CD14-positive monocyte (primary cell): ENCODE results near the gene LIN37. TPM values are rescaled to one million over a fixed set of nuclear protein-coding genes. Genes with fewer than 3 reads are reported as not detected.
"Not testable (repeated sequence)": the region's sequence is repeated elsewhere in the genome, so short reads cannot be mapped to it uniquely, and the experiment has no call there.

Source experiments
- DNase-seq, 3 donors: peaks; one replicate each; pipeline ENCODE4 v3.0.0-alpha.2; 2011 to 2022
- H2AFZ ChIP-seq: 2 replicates; pipeline ENCODE4 v1.6.0; 2012; ENCODE audit warnings: mild to moderate bottlenecking, low read depth, low read length, inconsistent platforms; ENCODE audit not compliant: insufficient read depth, poor library complexity, severe bottlenecking
- H3K27ac ChIP-seq, 2 donors: 1 replicate in 1 of 2; 2 replicates in 1 of 2; pipeline ENCODE4 v1.5.1; 2012 to 2013; ENCODE audit warnings: low read length in 2 of 2, control low read depth in 1 of 2, inconsistent platforms in 1 of 2, low read depth in 1 of 2, mild to moderate bottlenecking in 1 of 2
- H3K27me3 ChIP-seq, 2 donors: one replicate each; pipeline versions ENCODE4 v1.6.0 to v1.6.1; 2011 to 2013; ENCODE audit warnings: low read length in 2 of 2; ENCODE audit not compliant: control insufficient read depth in 2 of 2, insufficient read depth in 2 of 2
- H3K36me3 ChIP-seq, 2 donors: replicated peaks in 1 of 2; 1 replicate in 1 of 2; 2 replicates in 1 of 2; pipeline versions ENCODE4 v1.5.1 to v1.6.1; 2012 to 2013; ENCODE audit warnings: low read length in 2 of 2, control low read depth in 1 of 2, inconsistent platforms in 1 of 2, mild to moderate bottlenecking in 1 of 2; ENCODE audit not compliant: insufficient read depth in 2 of 2, control insufficient read depth in 1 of 2
- H3K4me1 ChIP-seq, 2 donors: 1 replicate in 1 of 2; 2 replicates in 1 of 2; pipeline versions ENCODE4 v1.5.1 to v1.6.1; 2012 to 2013; ENCODE audit warnings: low read length in 2 of 2, control low read depth in 1 of 2, inconsistent platforms in 1 of 2, mild to moderate bottlenecking in 1 of 2, moderate library complexity in 1 of 2; ENCODE audit not compliant: insufficient read depth in 2 of 2, control insufficient read depth in 1 of 2
- H3K4me2 ChIP-seq: replicated peaks from 2 replicates; pipeline ENCODE3; 2012; ENCODE audit warnings: low read length, moderate library complexity, mild to moderate bottlenecking; ENCODE audit not compliant: poor library complexity, severe bottlenecking; ENCODE audit errors: extremely low read depth
- H3K4me3 ChIP-seq, 3 experiments: fragments of 200-600 bp in 1 of 3; sonication (generic) in 1 of 3; replicated peaks in 1 of 3; 1 replicate in 2 of 3; 2 replicates in 1 of 3; pipeline ENCODE4 v1.5.1; 2011 to 2013; ENCODE audit warnings: low read length in 3 of 3, mild to moderate bottlenecking in 3 of 3, control low read depth in 2 of 3, low read depth in 2 of 3, inconsistent platforms in 1 of 3, moderate library complexity in 1 of 3
- H3K79me2 ChIP-seq: 2 replicates; pipeline ENCODE4 v1.6.0; 2012; ENCODE audit warnings: mild to moderate bottlenecking, control low read depth, inconsistent platforms, low read length, moderate library complexity; ENCODE audit not compliant: insufficient read depth
- H3K9ac ChIP-seq: 2 replicates; pipeline ENCODE4 v1.6.0; 2017; ENCODE audit warnings: low read length, mild to moderate bottlenecking; ENCODE audit not compliant: insufficient read depth, poor library complexity, severe bottlenecking
- H3K9me3 ChIP-seq, 2 donors: replicated peaks in 1 of 2; 1 replicate in 1 of 2; 2 replicates in 1 of 2; pipeline versions ENCODE4 v1.5.1 to v1.6.1; 2012 to 2013; ENCODE audit warnings: low read length in 2 of 2, control low read depth in 1 of 2; ENCODE audit not compliant: control insufficient read depth in 1 of 2, insufficient read depth in 1 of 2
- H4K20me1 ChIP-seq: 2 replicates; pipeline ENCODE4 v1.6.0; 2012; ENCODE audit warnings: mild to moderate bottlenecking, low read length, control low read depth, moderate library complexity; ENCODE audit not compliant: insufficient read depth
- H3K27ac Mint-ChIP-seq, 7 donors: one replicate each; pipeline ENCODE4 v1.8.0; 2020; ENCODE audit warnings: mild to moderate bottlenecking in 7 of 7, mixed read lengths in 7 of 7, moderate library complexity in 6 of 7, inconsistent platforms in 2 of 7
- H3K27me3 Mint-ChIP-seq, 3 donors: one replicate each; pipeline ENCODE4 v1.8.0; 2021 to 2022; ENCODE audit warnings: low read depth in 3 of 3, mild to moderate bottlenecking in 3 of 3, mixed read lengths in 3 of 3, moderate library complexity in 3 of 3, inconsistent platforms in 1 of 3
- H3K36me3 Mint-ChIP-seq, 2 donors: one replicate each; pipeline ENCODE4 v1.8.0; 2020; ENCODE audit warnings: mixed read lengths in 2 of 2, inconsistent platforms in 1 of 2, mild to moderate bottlenecking in 1 of 2
- H3K4me1 Mint-ChIP-seq: one replicate; pipeline ENCODE4 v1.8.0; 2020; ENCODE audit warnings: mild to moderate bottlenecking, mixed read lengths
- H3K4me3 Mint-ChIP-seq, 2 donors: one replicate each; pipeline ENCODE4 v1.8.0; 2020; ENCODE audit warnings: mild to moderate bottlenecking in 2 of 2, mixed read lengths in 2 of 2, moderate library complexity in 1 of 2
- H3K9me3 Mint-ChIP-seq, 7 donors: one replicate each; pipeline ENCODE4 v1.8.0; 2020 to 2022; ENCODE audit warnings: mixed read lengths in 7 of 7, mild to moderate bottlenecking in 6 of 7, moderate library complexity in 6 of 7, inconsistent platforms in 2 of 7
- WGBS: methylation state at CpG from one replicate; pipeline ENCODE4 v1.1.5; 2013; ENCODE audit warnings: missing lambda C conversion rate; ENCODE audit not compliant: insufficient coverage; 5-methylcytosine and 5-hydroxymethylcytosine counted together
- intact Hi-C, 2 donors: fragments of 100-400 bp; cut with micrococcal nuclease; formaldehyde crosslinking; loops; one replicate each; pipeline versions ENCODE4 v1.15.0 to v1.15.1; 2023
- polyA plus RNA-seq, 3 donors: library from polyadenylated mRNA; depleted of rRNA in 1 of 3; unstranded in 2 of 3; stranded (reverse) in 1 of 3; fragments of 300-500 nt in 2 of 3; fragments of >200 nt in 1 of 3; fragmentation: Illumina TruSeq in 2 of 3; gene quantifications; 1 replicate in 2 of 3; 2 replicates in 1 of 3; pipeline ENCODE4 v1.2.3, GENCODE V29; 2012 to 2021
- TF ChIP-seq, protein P1 (sequence below): fragments of 200-600 bp; IDR thresholded peaks from one replicate; pipeline ENCODE4 v1.8.0; 2022; ENCODE audit warnings: antibody characterized with exemption, mild to moderate bottlenecking

Gene LIN37
- polyA plus RNA-seq, 3 donors, result 5.6 to 28.6 (median 7.2) TPM

DNA sequence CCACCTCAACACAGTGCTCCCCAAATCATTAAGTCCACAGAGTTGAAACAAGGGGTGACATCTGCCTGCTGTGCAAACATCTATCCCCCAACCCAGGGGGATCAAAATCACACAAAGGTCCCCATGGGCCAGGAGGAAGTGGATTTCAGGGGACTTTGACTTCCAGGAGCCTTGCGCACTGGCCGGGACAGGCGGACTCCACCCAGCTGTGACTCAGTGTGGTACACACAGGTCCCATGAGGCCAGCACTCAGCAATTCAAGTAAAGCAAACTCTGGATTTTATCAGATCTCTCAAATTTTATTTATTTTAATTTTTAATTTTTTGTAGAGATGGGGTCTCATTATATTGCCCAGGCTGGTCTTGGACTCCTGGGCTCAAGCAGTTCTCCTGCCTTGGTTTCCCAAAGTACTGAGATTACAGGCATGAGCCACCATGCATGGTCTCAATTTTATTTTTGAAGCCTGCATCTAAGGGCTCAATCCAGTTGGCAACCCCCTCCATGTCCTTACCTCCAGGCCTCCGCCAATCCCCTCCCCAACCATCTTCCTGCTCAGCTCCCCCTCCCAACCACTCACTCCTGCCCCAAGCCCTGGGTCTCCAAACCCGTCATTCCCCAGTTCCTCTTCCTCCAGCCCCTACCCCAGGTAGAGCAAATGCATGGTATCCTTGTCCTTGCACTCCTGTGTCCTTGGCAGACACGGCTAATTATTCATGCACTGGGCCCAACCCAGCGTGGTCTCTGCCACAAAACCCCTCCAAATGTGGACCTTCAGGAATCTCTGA is 45.2 kb downstream of the LIN37 start:
- H3K4me1 Mint-ChIP-seq, result peaks cover 4% of the 10 kb centered on the region
- DNase-seq, result no peak
- H3K4me2 ChIP-seq, result no peak overlapping the region
- no peaks in the 10 kb centered on the region for H3K36me3 Mint-ChIP-seq
- H3K27me3 Mint-ChIP-seq, result peaks cover 34 to 42% (median 35%) of the 10 kb centered on the region in 3 donors
- no peaks in the 10 kb centered on the region for H4K20me1 ChIP-seq
- H3K27ac ChIP-seq, result no peak overlapping the region
- WGBS, result 77% methylated on average over 4 of the region's 7 CpGs
- peak overlapping the region in 1 of 7 donors; percentile 26 for H3K27ac Mint-ChIP-seq
- TF ChIP-seq, protein P1, sequence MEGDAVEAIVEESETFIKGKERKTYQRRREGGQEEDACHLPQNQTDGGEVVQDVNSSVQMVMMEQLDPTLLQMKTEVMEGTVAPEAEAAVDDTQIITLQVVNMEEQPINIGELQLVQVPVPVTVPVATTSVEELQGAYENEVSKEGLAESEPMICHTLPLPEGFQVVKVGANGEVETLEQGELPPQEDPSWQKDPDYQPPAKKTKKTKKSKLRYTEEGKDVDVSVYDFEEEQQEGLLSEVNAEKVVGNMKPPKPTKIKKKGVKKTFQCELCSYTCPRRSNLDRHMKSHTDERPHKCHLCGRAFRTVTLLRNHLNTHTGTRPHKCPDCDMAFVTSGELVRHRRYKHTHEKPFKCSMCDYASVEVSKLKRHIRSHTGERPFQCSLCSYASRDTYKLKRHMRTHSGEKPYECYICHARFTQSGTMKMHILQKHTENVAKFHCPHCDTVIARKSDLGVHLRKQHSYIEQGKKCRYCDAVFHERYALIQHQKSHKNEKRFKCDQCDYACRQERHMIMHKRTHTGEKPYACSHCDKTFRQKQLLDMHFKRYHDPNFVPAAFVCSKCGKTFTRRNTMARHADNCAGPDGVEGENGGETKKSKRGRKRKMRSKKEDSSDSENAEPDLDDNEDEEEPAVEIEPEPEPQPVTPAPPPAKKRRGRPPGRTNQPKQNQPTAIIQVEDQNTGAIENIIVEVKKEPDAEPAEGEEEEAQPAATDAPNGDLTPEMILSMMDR, result no peak
- H3K27me3 ChIP-seq, result peaks cover 2 to 22% of the 10 kb centered on the region in 2 donors
- H3K4me3 Mint-ChIP-seq, result no peak overlapping the region
- H3K4me3 ChIP-seq, result no peak overlapping the region
- H3K4me1 ChIP-seq, result no peaks in the 10 kb centered on the region
- no peaks in the 10 kb centered on the region for H3K79me2 ChIP-seq
- H3K36me3 ChIP-seq, result no peaks in the 10 kb centered on the region
- intact Hi-C loops, result no loop called here
- H3K9ac ChIP-seq, result no peak overlapping the region
- peaks cover 0 to 6% (median 0%) of the 10 kb centered on the region in 7 donors for H3K9me3 Mint-ChIP-seq
- no peak overlapping the region for H2AFZ ChIP-seq
- no peaks in the 10 kb centered on the region for H3K9me3 ChIP-seq

DNA sequence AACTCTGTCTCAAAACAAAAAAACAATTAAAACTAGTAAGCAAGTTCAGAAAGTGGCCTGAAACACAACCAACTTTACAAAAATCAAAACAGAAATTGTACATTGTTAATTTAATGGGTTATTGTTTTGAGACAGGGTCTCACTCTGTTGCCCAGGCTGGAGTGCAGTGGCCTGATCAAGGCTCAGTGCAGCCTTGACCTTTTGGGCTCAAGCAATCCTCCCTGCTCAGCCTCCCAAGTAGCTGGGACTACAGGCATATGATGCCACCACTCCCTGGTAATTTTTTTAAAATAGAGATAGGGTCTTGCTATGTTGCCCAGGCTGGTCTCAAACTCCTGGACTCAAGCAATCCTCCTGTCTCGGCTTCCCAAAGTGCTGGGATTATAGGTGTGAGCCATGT is 47.2 kb downstream of the LIN37 start:
- H3K36me3 ChIP-seq, H3K36me3 Mint-ChIP-seq, H3K4me2 ChIP-seq, H3K9me3 ChIP-seq, H3K9me3 Mint-ChIP-seq, H3K4me1 Mint-ChIP-seq, H3K4me3 Mint-ChIP-seq, H2AFZ ChIP-seq, H3K9ac ChIP-seq, H3K79me2 ChIP-seq, H3K27ac Mint-ChIP-seq, H3K4me3 ChIP-seq, H3K4me1 ChIP-seq, intact Hi-C loops, H3K27ac ChIP-seq, H4K20me1 ChIP-seq, DNase-seq: not testable (repeated sequence)
- WGBS, result no CpG with 5 or more reads among the region's 1 CpG
- peaks cover 2 to 22% of the 10 kb centered on the region in 2 donors for H3K27me3 ChIP-seq
- H3K27me3 Mint-ChIP-seq, result peaks cover 34 to 48% (median 44%) of the 10 kb centered on the region in 3 donors
